Measurements from ENCODE around the gene RPL18.

RPL18 gene

GRCh38 chr19:48571378-48572162, 47.4 kb downstream of the RPL18 start:
- Histone ChIP-seq H3K4me2 (no peak overlapping the region), H3K27ac (no peak overlapping the region), H3K27me3 (ENCODE audit: insufficient read depth, low read depth) (peaks cover 49% of the 10 kb centered on the region)

GRCh38 chr19:48569814-48570213, 49.2 kb downstream of the RPL18 start:
- no peak overlapping the region for H2AFZ ChIP-seq (ENCODE audit: low read depth)
- H3K4me1 ChIP-seq (ENCODE audit: low read depth, poor library complexity, severe bottlenecking), result no peaks in the 10 kb centered on the region
- no peak for TF ChIP-seq CTCF (conservative IDR thresholded peaks at IDR 0.05; ENCODE audit: low read depth, low read length)
- H3K27me3 ChIP-seq (ENCODE audit: insufficient read depth, low read depth), result peaks cover 52% of the 10 kb centered on the region
- no peaks in the 10 kb centered on the region for H3K36me3 ChIP-seq (ENCODE audit: insufficient read depth)
- no peak overlapping the region for H3K4me3 ChIP-seq (IDR thresholded peaks at IDR 0.05; ENCODE audit: insufficient read depth, low read depth, low read length)
- H3K9ac ChIP-seq, result no peak overlapping the region
- H4K20me1 ChIP-seq (ENCODE audit: insufficient read depth), result no peaks in the 10 kb centered on the region
- H3K4me2 ChIP-seq, result no peak overlapping the region
- H3K27ac ChIP-seq, result no peak overlapping the region
- no peaks in the 10 kb centered on the region for H3K79me2 ChIP-seq (ENCODE audit: insufficient read depth, low read depth)

More at GRCh38 chr19:48571378-48572162, 47.4 kb downstream of the RPL18 start:
- H3K79me2 ChIP-seq (ENCODE audit: insufficient read depth, low read depth), result no peaks in the 10 kb centered on the region
- no peak overlapping the region for H3K4me3 ChIP-seq (IDR thresholded peaks at IDR 0.05; ENCODE audit: insufficient read depth, low read depth, low read length)
- H3K36me3 ChIP-seq (ENCODE audit: insufficient read depth), result no peaks in the 10 kb centered on the region
- no peaks in the 10 kb centered on the region for H3K4me1 ChIP-seq (ENCODE audit: low read depth, poor library complexity, severe bottlenecking)
- TF ChIP-seq CTCF (conservative IDR thresholded peaks at IDR 0.05; ENCODE audit: low read depth, low read length), result no peak
- no peaks in the 10 kb centered on the region for H4K20me1 ChIP-seq (ENCODE audit: insufficient read depth)
- no peak overlapping the region for H2AFZ ChIP-seq (ENCODE audit: low read depth)
- H3K9ac ChIP-seq, result no peak overlapping the region

- Histone ChIP-seq H3K4me1 (ENCODE audit: low read depth, poor library complexity, severe bottlenecking) (no peaks in the 10 kb centered on the region), H3K27ac (no peak overlapping the region), H4K20me1 (ENCODE audit: insufficient read depth) (no peaks in the 10 kb centered on the region), H3K9ac (no peak overlapping the region), H3K4me3 (IDR thresholded peaks at IDR 0.05; ENCODE audit: insufficient read depth, low read depth, low read length) (no peak overlapping the region), H3K79me2 (ENCODE audit: insufficient read depth, low read depth) (no peaks in the 10 kb centered on the region), H3K27me3 (ENCODE audit: insufficient read depth, low read depth) (peaks cover 52% of the 10 kb centered on the region), H3K4me2 (no peak overlapping the region), H2AFZ (ENCODE audit: low read depth) (no peak overlapping the region), H3K36me3 (ENCODE audit: insufficient read depth) (no peaks in the 10 kb centered on the region)
- no peak for TF ChIP-seq CTCF (conservative IDR thresholded peaks at IDR 0.05; ENCODE audit: low read depth, low read length)
Observed at GRCh38 chr19:48568345-48568886, 50.6 kb downstream of the RPL18 start.
